Effector CD4-positive, alpha-beta T cell (primary cell): ENCODE results near the gene COL27A1.

Source experiments
- DNase-seq: peaks from one replicate; pipeline ENCODE4 v3.0.0-alpha.2; 2020

Gene COL27A1

GRCh38 chr9:114169029-114169951 lies 14.0 kb downstream of the COL27A1 start:
- DNase-seq, result no peak

GRCh38 chr9:114169952-114170770 lies 14.8 kb downstream of the COL27A1 start:
- no peak for DNase-seq

GRCh38 chr9:114170771-114171461 lies 15.6 kb downstream of the COL27A1 start:
- DNase-seq, result no peak

- DNase-seq, result no peak
Measured at GRCh38 chr9:114171500-114171899, 16.2 kb downstream of the COL27A1 start.

- DNase-seq, result no peak
Measured at GRCh38 chr9:114172981-114173833, 17.9 kb downstream of the COL27A1 start.

- no peak for DNase-seq
Measured at GRCh38 chr9:114174557-114174875, 19.2 kb downstream of the COL27A1 start.

GRCh38 chr9:114174876-114175771 lies 19.8 kb downstream of the COL27A1 start:
- no peak for DNase-seq

GRCh38 chr9:114176624-114177291 lies 21.4 kb downstream of the COL27A1 start:
- DNase-seq, result no peak

- DNase-seq, result no peak
Measured at GRCh38 chr9:114177423-114178064, 22.2 kb downstream of the COL27A1 start.

GRCh38 chr9:114178076-114178475 lies 22.7 kb downstream of the COL27A1 start:
- DNase-seq, result no peak

- DNase-seq, result no peak
Measured at GRCh38 chr9:114178756-114179450, 23.6 kb downstream of the COL27A1 start.

- DNase-seq, result no peak
Measured at GRCh38 chr9:114179516-114179915, 24.2 kb downstream of the COL27A1 start.

- no peak for DNase-seq
Measured at GRCh38 chr9:114180696-114181606, 25.6 kb downstream of the COL27A1 start.

- no peak for DNase-seq
Measured at GRCh38 chr9:114181607-114182409, 26.5 kb downstream of the COL27A1 start.

GRCh38 chr9:114183006-114183405 lies 27.7 kb downstream of the COL27A1 start:
- no peak for DNase-seq

- no peak for DNase-seq
Measured at GRCh38 chr9:114184071-114184470, 28.7 kb downstream of the COL27A1 start.

- DNase-seq, result no peak
Measured at GRCh38 chr9:114184866-114185265, 29.5 kb downstream of the COL27A1 start.
